A549 (cell line): ENCODE results near the gene CIBAR2.

Experiments
- ATOH8 ChIP-seq: fragments of 250-450 bp; sonication (Bioruptor Pico); IDR thresholded peaks from 2 replicates; pipeline ENCODE4 v1.5.0; 2020; ENCODE audit warnings: low read depth, mild to moderate bottlenecking, moderate library complexity
- CTCF ChIP-seq: fragments of >200 bp; sonication (Bioruptor Twin); formaldehyde crosslinking; IDR thresholded peaks from 3 replicates; pipeline ENCODE4 v1.5.1; 2016
- ESRRA ChIP-seq: fragments of 150-350 bp; IDR thresholded peaks from 2 replicates; pipeline ENCODE4 v1.6.1; 2014; ENCODE audit warnings: mild to moderate bottlenecking, low read length, borderline replicate concordance
- GATA3 ChIP-seq: IDR thresholded peaks from 2 replicates; pipeline ENCODE4 v1.6.1; 2012; ENCODE audit warnings: borderline replicate concordance
- HDAC2 ChIP-seq: fragments of 200-600 bp; sonication (generic); IDR thresholded peaks from 2 replicates; pipeline ENCODE4 v1.6.1; 2016
- POLR2A ChIP-seq: IDR thresholded peaks from 2 replicates; pipeline ENCODE4 v1.6.1; 2012; ENCODE audit warnings: mild to moderate bottlenecking, low read length
- POLR2AphosphoS2 ChIP-seq: conservative IDR thresholded peaks from 2 replicates; pipeline ENCODE4 v1.6.1; 2012; ENCODE audit warnings: low read length, improper control_type of control experiment, inconsistent platforms
- RAD21 ChIP-seq, 2 experiments: fragments of >200 bp in 1 of 2; sonication (Bioruptor Twin) in 1 of 2; formaldehyde crosslinking in 1 of 2; IDR thresholded peaks in 1 of 2; conservative IDR thresholded peaks in 1 of 2; 2 replicates in 1 of 2; 3 replicates in 1 of 2; pipeline ENCODE4 v1.6.1; 2012 to 2018; ENCODE audit warnings: inconsistent platforms in 1 of 2
- RFX5 ChIP-seq: fragments of 450-650 bp; IDR thresholded peaks from 2 replicates; pipeline ENCODE4 v1.7.1; 2014; ENCODE audit warnings: antibody characterized with exemption, mild to moderate bottlenecking, moderate library complexity
- USF2 ChIP-seq: fragments of 450-650 bp; IDR thresholded peaks from 2 replicates; pipeline ENCODE4 v1.6.1; 2014; ENCODE audit warnings: antibody characterized with exemption

GRCh38 chr16:85057948-85058347 is 54.3 kb downstream of the CIBAR2 start:
- no peak for TF ChIP-seq HDAC2
- no peak for TF ChIP-seq ESRRA
- no peak for TF ChIP-seq USF2
- no peak for TF ChIP-seq CTCF
- TF ChIP-seq POLR2AphosphoS2: no peak
- TF ChIP-seq RFX5: no peak
- TF ChIP-seq RAD21 (conservative IDR thresholded peaks at IDR 0.05 in 1 of 2, IDR thresholded peaks at IDR 0.05 in 1 of 2): no peak
- TF ChIP-seq POLR2A: no peak
- TF ChIP-seq GATA3: no peak
- no peak for TF ChIP-seq ATOH8 (CRISPR knock-in tag)
